Stimulated activated CD4-positive, alpha-beta T cell treated with anti-CD3 and anti-CD28 coated beads, Interleukin-1b, Interleukin-23, amount 100 ng/mL, for 48 hours (primary cell): ENCODE results near the gene MAB21L3.

Experiments used
- DNase-seq: peaks from one replicate; pipeline ENCODE4 v3.0.0-alpha.2; 2020

The MAB21L3 gene

GRCh38 chr1:116110567-116111523 lies at the start of gene MAB21L3:
TSS of gene MAB21L3 (plus strand) at chr1:116111399. CDS start at chr1:116112616, 1,217 bp downstream.
- no peak for DNase-seq

DNA sequence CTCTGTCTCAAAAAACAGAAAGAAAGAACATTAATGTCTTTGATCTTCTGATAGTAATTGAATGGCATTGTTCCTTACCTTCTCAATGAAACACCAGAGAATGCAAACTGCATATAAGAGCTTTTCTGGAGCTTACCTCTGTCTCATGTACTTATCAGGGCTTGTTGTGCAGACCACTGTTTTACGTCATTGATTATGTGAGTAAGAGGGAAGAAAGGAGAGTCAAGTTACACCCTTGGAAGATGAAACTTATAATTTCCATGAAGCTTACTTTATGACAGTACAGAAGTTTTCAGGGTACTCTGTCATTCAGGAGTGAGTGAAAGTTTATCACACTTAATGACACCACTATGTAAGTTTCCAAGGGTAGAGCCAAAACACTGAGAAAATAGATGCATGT lies 49.0 kb upstream of the MAB21L3 start:
- no peak for DNase-seq

DNA sequence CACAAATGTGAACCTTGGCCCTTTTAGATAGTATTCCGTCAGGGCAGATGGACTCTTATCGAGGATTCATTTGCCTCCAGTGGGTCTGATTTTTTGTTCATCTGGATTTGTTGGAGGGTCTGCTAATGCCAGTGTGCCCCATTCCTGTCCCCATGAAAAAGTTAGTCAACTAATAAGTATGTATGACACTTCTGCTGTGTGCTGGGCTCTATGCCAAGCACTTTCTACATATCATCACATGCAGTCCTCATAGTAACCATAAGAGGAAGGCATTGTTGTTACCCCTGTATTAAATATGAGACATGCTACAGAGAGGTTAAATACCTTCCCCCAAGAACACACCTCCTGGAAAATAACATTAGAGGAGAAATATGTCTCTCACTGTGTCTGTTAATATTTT lies 46.6 kb upstream of the MAB21L3 start:
- DNase-seq, result no peak

GRCh38 chr1:116066868-116067565 lies 44.2 kb upstream of the MAB21L3 start:
- DNase-seq, result no peak

DNA sequence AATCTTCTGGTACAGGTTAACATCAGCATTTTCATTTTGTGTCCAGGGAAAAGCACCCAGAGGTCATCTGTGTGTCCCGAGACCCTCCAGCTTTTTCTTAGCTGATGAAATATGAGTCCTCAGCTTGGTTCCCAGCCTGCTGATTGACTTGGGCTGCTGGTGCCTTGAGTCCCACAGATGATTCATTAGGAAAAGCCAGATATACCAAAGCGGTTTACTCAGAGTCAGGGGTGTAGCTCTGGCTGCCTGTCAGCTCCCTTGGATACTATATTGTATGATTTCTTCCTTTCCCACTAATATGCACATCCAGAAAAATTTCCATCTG lies 43.7 kb upstream of the MAB21L3 start:
- no peak for DNase-seq

- no peak for DNase-seq
Observed at GRCh38 chr1:116075575-116075974, 35.6 kb upstream of the MAB21L3 start.

DNA sequence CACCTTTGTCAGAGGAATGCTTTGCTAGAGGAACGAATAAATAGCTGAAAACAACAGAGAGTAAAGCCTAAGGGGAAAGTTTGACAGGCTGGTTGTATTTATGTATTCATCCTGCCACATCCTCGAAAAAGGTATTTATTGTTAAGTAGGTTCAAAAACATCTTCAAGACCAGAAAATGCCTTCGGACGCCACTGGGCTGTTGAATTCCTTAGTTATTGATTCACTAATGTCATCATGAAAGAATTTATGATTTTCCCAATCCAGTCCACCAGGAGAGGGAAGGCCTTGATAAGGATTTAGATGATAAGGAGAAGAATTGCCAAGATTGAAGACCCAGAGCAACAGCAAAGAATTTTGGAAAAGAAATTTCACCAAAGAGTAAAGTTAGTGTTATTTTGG lies 35.2 kb upstream of the MAB21L3 start:
- no peak for DNase-seq

DNA sequence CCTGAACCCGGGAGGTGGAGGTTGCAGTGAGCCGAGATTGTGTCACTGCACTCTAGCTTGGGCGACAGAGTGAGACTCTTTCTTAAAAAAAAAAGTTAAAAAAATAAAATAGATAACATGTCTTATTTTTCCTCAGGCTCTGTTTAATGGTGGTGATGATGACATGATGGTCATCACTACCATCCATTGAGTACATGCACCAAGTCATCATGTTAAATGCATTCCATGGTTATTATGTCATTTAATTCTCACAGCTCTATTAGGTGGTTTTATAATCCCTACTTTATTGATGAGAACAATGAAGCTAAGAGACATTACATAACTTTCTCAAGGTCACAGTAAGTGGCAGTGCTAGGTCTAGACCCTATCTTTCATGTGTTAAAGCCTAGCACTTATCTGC lies 34.4 kb upstream of the MAB21L3 start:
- no peak for DNase-seq

GRCh38 chr1:116078699-116079223 lies 32.4 kb upstream of the MAB21L3 start:
- DNase-seq, result no peak

GRCh38 chr1:116087628-116088027 lies 23.6 kb upstream of the MAB21L3 start:
- DNase-seq, result no peak

DNA sequence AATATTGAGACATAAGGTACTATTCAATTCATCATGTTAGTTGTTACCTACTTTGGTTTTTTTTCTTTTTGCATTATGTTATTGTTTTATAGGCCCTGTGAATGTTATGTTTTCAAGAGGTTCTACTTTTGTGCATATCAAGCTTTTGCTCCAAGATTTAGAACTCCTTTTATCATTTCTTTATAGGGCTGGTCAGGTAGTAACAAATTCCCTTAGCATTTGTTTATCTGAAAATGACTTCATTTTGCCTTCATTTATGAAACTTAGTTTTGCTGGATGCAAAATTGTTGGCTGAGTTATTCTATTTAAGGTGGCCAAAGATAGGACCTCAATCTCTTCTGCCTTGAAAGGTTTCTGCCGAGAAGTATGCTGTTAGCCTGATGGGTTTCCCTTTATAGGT lies 21.3 kb upstream of the MAB21L3 start:
- DNase-seq, result no peak

DNA sequence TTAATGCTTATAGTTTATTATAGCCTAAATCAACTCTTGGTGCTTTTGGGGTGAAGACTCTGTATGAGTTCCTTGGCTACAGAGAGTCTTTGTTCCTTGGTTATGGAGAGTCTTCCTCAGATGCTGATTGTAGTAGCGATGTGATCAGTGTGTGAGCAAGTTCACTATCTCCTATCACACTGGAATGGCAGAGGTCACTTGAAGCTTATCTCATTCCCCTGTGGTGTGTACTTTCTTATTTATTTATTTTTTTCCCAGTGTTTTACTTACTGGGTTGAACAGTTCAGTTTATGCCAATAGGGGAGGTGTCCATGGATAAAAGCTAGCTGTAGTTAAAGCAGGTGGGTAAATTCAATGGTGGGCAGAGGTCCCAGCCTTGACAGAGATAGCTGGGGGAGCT lies 20.1 kb upstream of the MAB21L3 start:
- no peak for DNase-seq

- no peak for DNase-seq
Observed at GRCh38 chr1:116092752-116093489, 18.3 kb upstream of the MAB21L3 start.

- DNase-seq, result no peak
Observed at GRCh38 chr1:116095027-116095426, 16.2 kb upstream of the MAB21L3 start.

GRCh38 chr1:116096013-116096618 lies 15.1 kb upstream of the MAB21L3 start:
- no peak for DNase-seq

DNA sequence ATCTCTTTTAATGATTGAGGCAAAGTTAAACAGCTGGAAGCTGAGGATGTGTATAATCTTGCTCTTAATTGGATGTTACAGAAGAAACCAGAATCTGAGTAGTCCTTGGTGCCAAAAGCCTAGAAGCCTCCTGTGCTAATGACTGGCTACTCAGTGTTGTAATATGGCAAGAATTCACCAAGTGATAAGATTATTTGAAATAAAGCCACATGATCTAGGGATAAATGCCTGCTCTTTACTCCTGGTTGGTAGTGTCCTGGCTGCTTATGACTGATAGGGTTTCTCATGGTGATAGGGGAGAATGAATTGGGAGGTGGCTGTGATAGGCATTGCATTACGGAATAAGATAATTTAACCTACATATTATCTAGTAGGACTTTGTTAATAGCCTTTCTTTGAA lies 13.6 kb upstream of the MAB21L3 start:
- DNase-seq, result no peak

GRCh38 chr1:116099379-116099778 lies 11.8 kb upstream of the MAB21L3 start:
- no peak for DNase-seq

DNA sequence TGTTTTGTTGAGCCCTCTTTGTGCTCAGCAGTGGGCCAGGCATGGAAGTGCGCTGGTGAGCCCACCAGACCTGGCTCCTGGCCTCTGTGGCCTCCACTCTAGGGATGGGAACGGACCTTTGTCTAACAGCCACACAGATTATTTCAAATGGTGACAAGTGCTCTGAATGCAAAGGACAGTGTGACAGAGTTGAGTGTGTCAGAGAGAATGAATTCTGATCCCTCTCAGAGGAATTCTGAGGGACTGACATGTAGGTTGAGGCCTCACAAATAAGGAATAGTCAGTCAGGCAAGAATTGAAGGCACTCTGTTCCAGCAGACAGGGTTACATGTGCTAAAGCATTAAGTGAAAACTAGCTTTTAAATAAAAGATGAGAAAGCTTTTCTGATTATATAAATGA lies 11.3 kb upstream of the MAB21L3 start:
- no peak for DNase-seq

DNA sequence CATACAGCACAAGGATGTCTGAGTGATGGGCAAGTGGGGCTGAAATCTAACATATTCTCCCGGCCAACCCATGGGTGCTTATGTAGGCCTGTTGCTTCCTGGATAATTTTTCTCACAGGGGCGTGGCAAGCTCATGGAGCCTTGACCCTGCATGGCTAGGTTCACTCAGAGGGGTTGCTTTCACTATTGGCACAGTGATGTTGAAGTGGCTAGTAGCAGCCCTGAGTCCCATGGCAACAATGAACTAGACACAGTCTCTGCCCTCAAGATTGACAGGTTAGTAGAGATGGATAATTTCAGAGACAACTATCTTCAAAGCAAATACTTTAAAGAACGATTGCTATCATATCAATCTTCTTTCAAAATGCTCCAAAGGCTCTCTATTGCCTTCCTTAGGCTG lies 6.5 kb upstream of the MAB21L3 start:
- no peak for DNase-seq

- no peak for DNase-seq
Observed at GRCh38 chr1:116105996-116106395, 5.2 kb upstream of the MAB21L3 start.

- no peak for DNase-seq
Observed at GRCh38 chr1:116106646-116107045, 4.6 kb upstream of the MAB21L3 start.

GRCh38 chr1:116107371-116107770 lies 3.8 kb upstream of the MAB21L3 start:
- no peak for DNase-seq

GRCh38 chr1:116111524-116112021 lies 374 bp downstream of the MAB21L3 start:
- no peak for DNase-seq
